GM23338 (cell line): ENCODE measurements around the gene PLPPR3. TPM values are rescaled to one million over a fixed set of nuclear protein-coding genes. Genes with fewer than 3 reads are reported as not detected.

Experiments
- ATAC-seq: fragments of 200-7000 bp; cut with Tn5 transposase; 3 replicates; pipeline ENCODE4 v1.9.1; 2020
- DNase-seq: peaks from one replicate; pipeline ENCODE4 v3.0.0-alpha.2; 2015; ENCODE audit warnings: low spot score
- H2AFZ ChIP-seq: fragments of 200-600 bp; sonication (generic); 2 replicates; pipeline ENCODE4 v1.8.0; 2016; ENCODE audit warnings: antibody characterized with exemption, mild to moderate bottlenecking, moderate library complexity
- H3F3A ChIP-seq: fragments of 200-600 bp; sonication (generic); replicated peaks from 2 replicates; pipeline ENCODE4 v1.8.0; 2017; ENCODE audit warnings: antibody characterized with exemption, mixed run types, low read depth
- H3K27ac ChIP-seq: fragments of 200-600 bp; sonication (generic); 2 replicates; pipeline ENCODE4 v1.6.1; 2016; ENCODE audit warnings: low read depth
- H3K27me3 ChIP-seq: fragments of 200-600 bp; sonication (generic); 2 replicates; pipeline ENCODE4 v1.8.0; 2016; ENCODE audit warnings: mild to moderate bottlenecking, mixed run types, moderate library complexity; ENCODE audit not compliant: insufficient read depth
- H3K36me3 ChIP-seq: fragments of 200-600 bp; sonication (generic); 2 replicates; pipeline ENCODE4 v1.8.0; 2016; ENCODE audit warnings: mild to moderate bottlenecking; ENCODE audit not compliant: insufficient read depth
- H3K4me1 ChIP-seq: fragments of 200-600 bp; sonication (generic); 2 replicates; pipeline ENCODE4 v1.8.0; 2016; ENCODE audit warnings: mild to moderate bottlenecking, moderate library complexity; ENCODE audit not compliant: insufficient read depth
- H3K4me2 ChIP-seq: fragments of 200-600 bp; sonication (generic); 2 replicates; pipeline ENCODE4 v1.7.1; 2017; ENCODE audit warnings: mixed run types
- H3K4me3 ChIP-seq: fragments of 200-600 bp; sonication (generic); 2 replicates; pipeline ENCODE4 v1.6.1; 2016; ENCODE audit warnings: mixed run types
- H3K79me2 ChIP-seq: fragments of 200-600 bp; sonication (generic); replicated peaks from 2 replicates; pipeline ENCODE4 v1.8.0; 2017; ENCODE audit warnings: mild to moderate bottlenecking; ENCODE audit not compliant: insufficient read depth
- H3K9me2 ChIP-seq: fragments of 200-600 bp; sonication (generic); 2 replicates; pipeline ENCODE4 v1.8.0; 2017; ENCODE audit not compliant: insufficient read depth
- H4K20me1 ChIP-seq: fragments of 200-600 bp; sonication (generic); replicated peaks from 2 replicates; pipeline ENCODE4 v1.8.0; 2017; ENCODE audit warnings: mild to moderate bottlenecking; ENCODE audit not compliant: insufficient read depth
- H3K27ac Mint-ChIP-seq: 2 replicates; pipeline ENCODE4 v1.8.0; 2020; ENCODE audit warnings: inconsistent platforms, mild to moderate bottlenecking, moderate library complexity, mixed read lengths
- H3K27me3 Mint-ChIP-seq: 3 replicates; pipeline ENCODE4 v1.8.0; 2022; ENCODE audit warnings: low read depth, mild to moderate bottlenecking, moderate library complexity, mixed read lengths, inconsistent platforms; ENCODE audit not compliant: insufficient read depth, poor library complexity
- H3K36me3 Mint-ChIP-seq: 3 replicates; pipeline ENCODE4 v1.8.0; 2021; ENCODE audit warnings: low read depth, mild to moderate bottlenecking, inconsistent platforms, moderate library complexity, mixed read lengths
- H3K4me1 Mint-ChIP-seq: 3 replicates; pipeline ENCODE4 v1.8.0; 2020; ENCODE audit warnings: mild to moderate bottlenecking, inconsistent platforms, mixed read lengths
- H3K4me3 Mint-ChIP-seq: 3 replicates; pipeline ENCODE4 v1.8.0; 2021; ENCODE audit warnings: moderate library complexity, mild to moderate bottlenecking, inconsistent platforms, mixed read lengths
- H3K9me3 Mint-ChIP-seq: 3 replicates; pipeline ENCODE4 v1.8.0; 2020; ENCODE audit warnings: moderate library complexity, mild to moderate bottlenecking, inconsistent platforms, mixed read lengths
- EZH2 ChIP-seq: fragments of 200-600 bp; sonication (generic); IDR thresholded peaks from one replicate; pipeline ENCODE4 v1.8.0; 2017; ENCODE audit warnings: antibody characterized with exemption, mild to moderate bottlenecking, low read depth; ENCODE audit not compliant: unreplicated experiment
- EZH2phosphoT487 ChIP-seq: fragments of 200-600 bp; sonication (generic); IDR thresholded peaks from one replicate; pipeline ENCODE4 v1.8.1; 2018; ENCODE audit warnings: antibody characterized with exemption; ENCODE audit not compliant: unreplicated experiment
- REST ChIP-seq: IDR thresholded peaks from one replicate; pipeline ENCODE4 v1.6.1; 2018; ENCODE audit warnings: antibody characterized with exemption; ENCODE audit not compliant: unreplicated experiment
- STAT1 ChIP-seq: IDR thresholded peaks from one replicate; pipeline ENCODE4 v1.6.1; 2016; ENCODE audit warnings: antibody characterized with exemption; ENCODE audit not compliant: unreplicated experiment
- ZNF331 ChIP-seq: fragments of 250-450 bp; sonication (Bioruptor Pico); IDR thresholded peaks from 2 replicates; pipeline ENCODE4 v1.5.0; 2020; ENCODE audit warnings: low read depth, mild to moderate bottlenecking, moderate library complexity
- polyA plus RNA-seq: library from polyadenylated mRNA; unstranded; fragments of >200 nt; fragmentation: Nextera tagmentation; extraction: Ambion mirVana; gene quantifications from 2 replicates; pipeline ENCODE4 v1.2.1, GENCODE V29; 2016
- total RNA-seq: library from RNA; depleted of rRNA; stranded (reverse); fragments of >200 nt; shearing (Covaris generic); gene quantifications from 2 replicates; pipeline ENCODE4 v1.2.3, GENCODE V29; 2014
- TF ChIP-seq, protein P1 (sequence below): fragments of 250-450 bp; sonication (Bioruptor Pico); IDR thresholded peaks from 2 replicates; pipeline ENCODE4 v1.5.0; 2020; ENCODE audit warnings: mild to moderate bottlenecking, moderate library complexity

PLPPR3 gene
- total and polyA plus RNA-seq, 2 experiments from 2014 or later: 14.8 to 81.1 TPM

- no peaks in the 10 kb centered on the region for H3K9me2 ChIP-seq
- H3K4me3 ChIP-seq: no peak overlapping the region
- Mint-ChIP-seq H3K27me3 (peaks cover 36% of the 10 kb centered on the region), H3K36me3 (no peaks in the 10 kb centered on the region; the same call in 2 of the 3 replicates), H3K27ac (no peak overlapping the region), H3K4me3 (no peak overlapping the region), H3K4me1 (peaks cover 2% of the 10 kb centered on the region; the same call in 1 of the 3 replicates), H3K9me3 (peaks cover 4% of the 10 kb centered on the region; the same call in 2 of the 3 replicates)
- no peak overlapping the region for H3K27ac ChIP-seq
- H3K4me1 ChIP-seq: no peaks in the 10 kb centered on the region
- TF ChIP-seq ZNF331 (CRISPR knock-in tag) (no peak), EZH2 (no peak), EZH2phosphoT487 (no peak)
- TF ChIP-seq, protein P1, sequence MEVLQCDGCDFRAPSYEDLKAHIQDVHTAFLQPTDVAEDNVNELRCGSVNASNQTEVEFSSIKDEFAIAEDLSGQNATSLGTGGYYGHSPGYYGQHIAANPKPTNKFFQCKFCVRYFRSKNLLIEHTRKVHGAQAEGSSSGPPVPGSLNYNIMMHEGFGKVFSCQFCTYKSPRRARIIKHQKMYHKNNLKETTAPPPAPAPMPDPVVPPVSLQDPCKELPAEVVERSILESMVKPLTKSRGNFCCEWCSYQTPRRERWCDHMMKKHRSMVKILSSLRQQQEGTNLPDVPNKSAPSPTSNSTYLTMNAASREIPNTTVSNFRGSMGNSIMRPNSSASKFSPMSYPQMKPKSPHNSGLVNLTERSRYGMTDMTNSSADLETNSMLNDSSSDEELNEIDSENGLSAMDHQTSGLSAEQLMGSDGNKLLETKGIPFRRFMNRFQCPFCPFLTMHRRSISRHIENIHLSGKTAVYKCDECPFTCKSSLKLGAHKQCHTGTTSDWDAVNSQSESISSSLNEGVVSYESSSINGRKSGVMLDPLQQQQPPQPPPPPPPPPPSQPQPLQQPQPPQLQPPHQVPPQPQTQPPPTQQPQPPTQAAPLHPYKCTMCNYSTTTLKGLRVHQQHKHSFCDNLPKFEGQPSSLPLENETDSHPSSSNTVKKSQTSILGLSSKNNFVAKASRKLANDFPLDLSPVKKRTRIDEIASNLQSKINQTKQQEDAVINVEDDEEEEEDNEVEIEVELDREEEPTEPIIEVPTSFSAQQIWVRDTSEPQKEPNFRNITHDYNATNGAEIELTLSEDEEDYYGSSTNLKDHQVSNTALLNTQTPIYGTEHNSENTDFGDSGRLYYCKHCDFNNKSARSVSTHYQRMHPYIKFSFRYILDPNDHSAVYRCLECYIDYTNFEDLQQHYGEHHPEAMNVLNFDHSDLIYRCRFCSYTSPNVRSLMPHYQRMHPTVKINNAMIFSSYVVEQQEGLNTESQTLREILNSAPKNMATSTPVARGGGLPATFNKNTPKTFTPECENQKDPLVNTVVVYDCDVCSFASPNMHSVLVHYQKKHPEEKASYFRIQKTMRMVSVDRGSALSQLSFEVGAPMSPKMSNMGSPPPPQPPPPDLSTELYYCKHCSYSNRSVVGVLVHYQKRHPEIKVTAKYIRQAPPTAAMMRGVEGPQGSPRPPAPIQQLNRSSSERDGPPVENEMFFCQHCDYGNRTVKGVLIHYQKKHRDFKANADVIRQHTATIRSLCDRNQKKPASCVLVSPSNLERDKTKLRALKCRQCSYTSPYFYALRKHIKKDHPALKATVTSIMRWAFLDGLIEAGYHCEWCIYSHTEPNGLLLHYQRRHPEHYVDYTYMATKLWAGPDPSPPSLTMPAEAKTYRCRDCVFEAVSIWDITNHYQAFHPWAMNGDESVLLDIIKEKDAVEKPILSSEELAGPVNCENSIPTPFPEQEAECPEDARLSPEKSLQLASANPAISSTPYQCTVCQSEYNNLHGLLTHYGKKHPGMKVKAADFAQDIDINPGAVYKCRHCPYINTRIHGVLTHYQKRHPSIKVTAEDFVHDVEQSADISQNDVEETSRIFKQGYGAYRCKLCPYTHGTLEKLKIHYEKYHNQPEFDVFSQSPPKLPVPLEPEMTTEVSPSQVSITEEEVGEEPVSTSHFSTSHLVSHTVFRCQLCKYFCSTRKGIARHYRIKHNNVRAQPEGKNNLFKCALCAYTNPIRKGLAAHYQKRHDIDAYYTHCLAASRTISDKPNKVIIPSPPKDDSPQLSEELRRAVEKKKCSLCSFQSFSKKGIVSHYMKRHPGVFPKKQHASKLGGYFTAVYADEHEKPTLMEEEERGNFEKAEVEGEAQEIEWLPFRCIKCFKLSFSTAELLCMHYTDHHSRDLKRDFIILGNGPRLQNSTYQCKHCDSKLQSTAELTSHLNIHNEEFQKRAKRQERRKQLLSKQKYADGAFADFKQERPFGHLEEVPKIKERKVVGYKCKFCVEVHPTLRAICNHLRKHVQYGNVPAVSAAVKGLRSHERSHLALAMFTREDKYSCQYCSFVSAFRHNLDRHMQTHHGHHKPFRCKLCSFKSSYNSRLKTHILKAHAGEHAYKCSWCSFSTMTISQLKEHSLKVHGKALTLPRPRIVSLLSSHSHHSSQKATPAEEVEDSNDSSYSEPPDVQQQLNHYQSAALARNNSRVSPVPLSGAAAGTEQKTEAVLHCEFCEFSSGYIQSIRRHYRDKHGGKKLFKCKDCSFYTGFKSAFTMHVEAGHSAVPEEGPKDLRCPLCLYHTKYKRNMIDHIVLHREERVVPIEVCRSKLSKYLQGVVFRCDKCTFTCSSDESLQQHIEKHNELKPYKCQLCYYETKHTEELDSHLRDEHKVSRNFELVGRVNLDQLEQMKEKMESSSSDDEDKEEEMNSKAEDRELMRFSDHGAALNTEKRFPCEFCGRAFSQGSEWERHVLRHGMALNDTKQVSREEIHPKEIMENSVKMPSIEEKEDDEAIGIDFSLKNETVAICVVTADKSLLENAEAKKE: no peak
- peaks cover 27% of the 10 kb centered on the region for H3K27me3 ChIP-seq
- H3K79me2 ChIP-seq: no peaks in the 10 kb centered on the region
- H4K20me1 ChIP-seq: no peaks in the 10 kb centered on the region
- H2AFZ ChIP-seq: no peak overlapping the region
- ATAC-seq: no peak
- no peaks in the 10 kb centered on the region for H3K36me3 ChIP-seq
- no peak overlapping the region for H3K4me2 ChIP-seq
- no peak for DNase-seq
- peaks cover 4% of the 10 kb centered on the region; the same call in 1 of the 2 replicates for H3F3A ChIP-seq
Observed at GRCh38 chr19:844546-844971, 22.8 kb upstream of the PLPPR3 start.

GRCh38 chr19:843836-844545, 22.2 kb upstream of the PLPPR3 start:
- Histone ChIP-seq H2AFZ (peak overlapping the region; percentile 76; the same call in 1 of the 2 replicates), H3K79me2 (no peaks in the 10 kb centered on the region), H3K36me3 (no peaks in the 10 kb centered on the region), H3K27me3 (peaks cover 27% of the 10 kb centered on the region), H3F3A (peaks cover 5% of the 10 kb centered on the region; the same call in 1 of the 2 replicates), H3K4me3 (peak overlapping the region; percentile 49), H4K20me1 (no peaks in the 10 kb centered on the region), H3K9me2 (no peaks in the 10 kb centered on the region), H3K4me2 (peak overlapping the region; percentile 65), H3K27ac (no peak overlapping the region), H3K4me1 (no peaks in the 10 kb centered on the region)
- peaks cover 4% of the 10 kb centered on the region; the same call in 2 of the 3 replicates for H3K9me3 Mint-ChIP-seq
- H3K27ac Mint-ChIP-seq: no peak overlapping the region
- H3K36me3 Mint-ChIP-seq: no peaks in the 10 kb centered on the region; the same call in 2 of the 3 replicates
- ATAC-seq (peak; percentile 15), DNase-seq (no peak)
- peaks cover 33% of the 10 kb centered on the region for H3K27me3 Mint-ChIP-seq
- H3K4me3 Mint-ChIP-seq: no peak overlapping the region
- H3K4me1 Mint-ChIP-seq: peaks cover 2% of the 10 kb centered on the region; the same call in 1 of the 3 replicates
- TF ChIP-seq STAT1 (no peak), ZNF331 (CRISPR knock-in tag) (no peak), REST (no peak)
